H1 (cell line): Measurements from ENCODE around the gene TRHDE. TPM values are rescaled to one million over a fixed set of nuclear protein-coding genes. Genes with fewer than 3 reads are reported as not detected.

Source experiments
- CHD7 ChIP-seq: fragments of 300-600 bp; sonication (generic); IDR thresholded peaks from 2 replicates; pipeline ENCODE4 v1.7.1; 2012; ENCODE audit warnings: low read length, moderate library complexity, mild to moderate bottlenecking, inconsistent platforms; ENCODE audit not compliant: insufficient replicate concordance
- CTCF ChIP-seq, 3 experiments: IDR thresholded peaks; 1 replicate in 2 of 3; 2 replicates in 1 of 3; pipeline versions ENCODE4 v1.5.1 to v1.6.1; 2011; ENCODE audit warnings: low read length in 3 of 3, mild to moderate bottlenecking in 3 of 3, inconsistent platforms in 2 of 3, low read depth in 1 of 3, moderate library complexity in 1 of 3; ENCODE audit not compliant: insufficient read depth in 1 of 3; ENCODE audit errors: control extremely low read depth in 1 of 3
- HDAC6 ChIP-seq: IDR thresholded peaks from one replicate; pipeline ENCODE4 v1.7.1; 2012; ENCODE audit warnings: low read depth, mild to moderate bottlenecking, inconsistent platforms, low read length, moderate library complexity
- POU5F1 ChIP-seq: IDR thresholded peaks from 2 replicates; pipeline ENCODE4 v1.6.1; 2011; ENCODE audit warnings: low read depth, mild to moderate bottlenecking, low read length, moderate library complexity
- polyA plus RNA-seq, 7 experiments: library from polyadenylated mRNA; depleted of rRNA in 3 of 7; stranded (reverse) in 5 of 7; unstranded in 2 of 7; fragments of >200 nt in 5 of 7; fragments of 200-250 nt in 2 of 7; gene quantifications; 1 replicate in 5 of 7; 2 replicates in 1 of 7; 4 replicates in 1 of 7; pipeline versions ENCODE4 v1.2.1 to v1.2.3, GENCODE V29; 2011 to 2013; ENCODE audit warnings: missing spikeins in 2 of 7, mixed read lengths in 2 of 7
- total RNA-seq: library from RNA; stranded (reverse); fragmentation: NEBNext Ultra II Directional; extraction: Animal tissue kit (Norgen Biotek cat#: 25700); gene quantifications from 2 replicates; pipeline ENCODE4 v1.2.1, GENCODE V29; 2021

The TRHDE gene
- total and polyA plus RNA-seq, 2 of the 8 experiments (the other 6 are each of a cell fraction or from before 2014, with no cell fraction given): 1.3 to 5.0 TPM

- TF ChIP-seq CTCF (IDR thresholded peaks at IDR 0.05; ENCODE audit: control extremely low read depth in 1 of 3, insufficient read depth in 1 of 3, low read depth in 1 of 3, low read length in 3 of 3) (no peak), POU5F1 (no peak), HDAC6 (no peak), CHD7 (no peak)
- TF ChIP-seq, all 59 proteins: peak for 0
Measured at GRCh38 chr12:72499244-72499643, 227.1 kb downstream of the TRHDE start (continued).
